Daoy (cell line): ENCODE measurements around the gene RSPO4. TPM values are rescaled to one million over a fixed set of nuclear protein-coding genes. Genes with fewer than 3 reads are reported as not detected.

Experiments
- DNase-seq: peaks from one replicate; pipeline ENCODE4 v3.0.0-alpha.2; 2015; ENCODE audit warnings: low read depth
- total RNA-seq: library from RNA; depleted of rRNA; stranded (reverse); fragments of >200 nt; shearing (Covaris generic); gene quantifications from 2 replicates; pipeline ENCODE4 v1.2.3, GENCODE V29; 2014

Gene RSPO4
- total RNA-seq, 1 experiment from 2014 or later, result not detected

- DNase-seq, result no peak
These were observed 59.5 kb downstream of the RSPO4 start for GRCh38 chr20:942611-943010.

GRCh38 chr20:940926-941325 lies 61.2 kb downstream of the RSPO4 start:
- DNase-seq, result no peak

GRCh38 chr20:939606-940005 lies 62.5 kb downstream of the RSPO4 start:
- no peak for DNase-seq

GRCh38 chr20:934186-934840 lies 67.8 kb downstream of the RSPO4 start:
- DNase-seq, result no peak

GRCh38 chr20:933029-933428 lies 69.1 kb downstream of the RSPO4 start:
- no peak for DNase-seq

- no peak for DNase-seq
These were observed 70.7 kb downstream of the RSPO4 start for GRCh38 chr20:931401-931800.

GRCh38 chr20:926670-927069 lies 75.4 kb downstream of the RSPO4 start:
- DNase-seq, result no peak

GRCh38 chr20:925516-925915 lies 76.6 kb downstream of the RSPO4 start:
- no peak for DNase-seq

GRCh38 chr20:924639-925038 lies 77.5 kb downstream of the RSPO4 start:
- no peak for DNase-seq

GRCh38 chr20:922781-923180 lies 79.3 kb downstream of the RSPO4 start:
- DNase-seq, result no peak

- no peak for DNase-seq
These were observed 81.0 kb downstream of the RSPO4 start for GRCh38 chr20:921068-921467.

GRCh38 chr20:920311-920710 lies 81.8 kb downstream of the RSPO4 start:
- DNase-seq, result no peak

- DNase-seq, result peak; percentile 57
These were observed 82.6 kb downstream of the RSPO4 start for GRCh38 chr20:919491-919916.

- no peak for DNase-seq
These were observed 84.7 kb downstream of the RSPO4 start for GRCh38 chr20:917416-917815.

- no peak for DNase-seq
These were observed 85.3 kb downstream of the RSPO4 start for GRCh38 chr20:916825-917224.

GRCh38 chr20:916125-916799 lies 85.8 kb downstream of the RSPO4 start, which contains the start of gene ANGPT4:
Gene ANGPT4, minus strand, starts transcription at chr20:916334. Its CDS starts 120 bp downstream, at chr20:916214.
- DNase-seq, result no peak

- DNase-seq, result peak; percentile 48
These were observed 87.2 kb downstream of the RSPO4 start for GRCh38 chr20:914727-915498.

- no peak for DNase-seq
These were observed 88.7 kb downstream of the RSPO4 start for GRCh38 chr20:913306-913849.

GRCh38 chr20:911882-912600 lies 90.1 kb downstream of the RSPO4 start:
- DNase-seq, result no peak

- peak; percentile 57 for DNase-seq
These were observed 91.0 kb downstream of the RSPO4 start for GRCh38 chr20:910870-911770.
